K562 treated with DMSO at 1 percent for 4 hours (cell line): ENCODE results near the gene KCNB1. TPM values are rescaled to one million over a fixed set of nuclear protein-coding genes. Genes with fewer than 3 reads are reported as not detected.

Experiments
- total RNA-seq: library from RNA; unstranded; fragments of 300-600 nt; gene quantifications from 2 replicates; pipeline ENCODE4 v1.2.3, GENCODE V29; 2022; ENCODE audit not compliant: insufficient read depth

The KCNB1 gene
- total RNA-seq, result not detected in 2 replicates

GRCh38 chr20:49482621-49483017, at the start of gene KCNB1:
Gene KCNB1, minus strand, starts transcription at chr20:49482668. Its CDS starts 188 bp downstream, at chr20:49482480.

Other genes starting within 250 kb of the KCNB1 start
- 5.2 and 7.2 TPM in 2 replicates for gene ZNFX1, start 204.6 kb downstream of the KCNB1 start, total RNA-seq
- not detected in 2 replicates for gene PTGIS, start 85.5 kb upstream of the KCNB1 start, total RNA-seq
- gene B4GALT5, start 231.2 kb upstream of the KCNB1 start, total RNA-seq, result 10.7 and 13.2 TPM in 2 replicates